Right hindlimb (tissue), 1 donor: ENCODE results near the gene SGK1.
"Not testable (repeated sequence)": the region's sequence is repeated elsewhere in the genome, so short reads cannot be mapped to it uniquely, and the experiment has no call there.

ENCODE experiments used
- DNase-seq: peaks from one replicate; pipeline ENCODE4 v3.0.0-alpha.2; 2018

Gene SGK1

DNA sequence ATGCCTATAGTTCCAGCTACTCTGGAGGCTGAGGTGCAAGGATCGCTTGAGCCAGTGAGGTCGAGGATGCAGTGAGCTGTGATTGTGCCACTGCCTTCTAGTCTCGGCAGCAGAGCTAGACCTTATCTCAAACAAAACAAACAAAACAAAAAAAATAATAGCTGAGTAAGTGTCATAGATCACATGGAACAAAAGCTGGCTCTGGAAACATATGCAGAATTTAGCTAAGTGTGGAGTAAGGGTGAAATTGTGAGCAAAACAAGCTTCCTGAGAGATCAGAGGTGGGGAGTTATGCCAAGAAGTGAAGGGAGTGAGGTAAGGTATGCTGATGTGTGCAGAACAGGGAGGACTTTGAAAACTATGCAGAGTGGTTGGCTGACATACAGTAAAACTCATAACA lies 18.7 kb downstream of the SGK1 start:
- no peak for DNase-seq

DNA sequence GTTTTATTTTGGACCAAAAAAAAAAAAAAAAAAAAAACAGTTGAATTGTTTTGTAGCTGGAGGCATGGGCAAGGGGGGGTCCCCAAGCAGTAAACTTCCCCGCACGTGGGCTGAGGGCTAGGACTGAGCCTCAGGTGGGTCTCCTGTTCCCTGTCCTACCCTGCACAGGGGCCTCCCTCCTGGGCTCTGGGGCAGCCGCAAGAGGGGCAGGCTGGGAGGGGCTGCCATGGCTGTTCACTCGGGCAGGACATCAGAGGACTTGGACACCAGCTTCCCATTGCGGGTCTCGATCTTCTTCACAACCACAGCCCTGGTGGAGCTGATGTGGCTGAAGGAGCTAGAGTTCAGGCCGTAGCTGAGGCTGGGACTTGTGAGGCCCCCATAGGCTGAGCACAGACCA lies 21.1 kb downstream of the SGK1 start:
- DNase-seq: no peak

DNA sequence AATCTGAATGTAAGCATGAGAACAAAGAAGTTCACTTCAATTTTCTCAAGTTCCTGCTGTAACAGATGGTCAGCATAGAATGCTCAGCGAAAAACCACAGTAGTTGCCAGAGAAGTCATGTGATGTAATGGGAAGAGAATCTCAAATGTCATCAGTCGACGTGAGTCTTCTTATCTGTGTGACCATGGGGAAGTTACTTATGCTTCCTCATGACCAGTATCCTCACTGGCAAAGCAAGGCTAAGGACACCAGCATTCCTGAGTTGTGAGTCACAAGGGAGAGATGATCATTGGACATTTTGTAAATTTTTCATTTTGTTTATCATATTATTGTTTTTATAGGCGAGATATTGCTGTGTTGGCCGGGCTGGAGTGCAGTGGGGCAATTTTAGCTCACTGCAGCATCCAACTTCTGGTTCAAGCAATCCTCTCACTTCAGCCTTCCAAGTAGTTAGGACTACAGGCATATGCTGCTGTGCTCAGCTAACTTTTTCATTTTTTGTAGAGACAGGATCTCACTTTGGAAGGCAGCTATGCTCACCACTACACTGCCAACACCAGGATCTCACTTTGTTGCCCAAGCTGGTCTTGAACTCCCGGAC lies 21.9 kb downstream of the SGK1 start:
- DNase-seq: peak; percentile 40

DNA sequence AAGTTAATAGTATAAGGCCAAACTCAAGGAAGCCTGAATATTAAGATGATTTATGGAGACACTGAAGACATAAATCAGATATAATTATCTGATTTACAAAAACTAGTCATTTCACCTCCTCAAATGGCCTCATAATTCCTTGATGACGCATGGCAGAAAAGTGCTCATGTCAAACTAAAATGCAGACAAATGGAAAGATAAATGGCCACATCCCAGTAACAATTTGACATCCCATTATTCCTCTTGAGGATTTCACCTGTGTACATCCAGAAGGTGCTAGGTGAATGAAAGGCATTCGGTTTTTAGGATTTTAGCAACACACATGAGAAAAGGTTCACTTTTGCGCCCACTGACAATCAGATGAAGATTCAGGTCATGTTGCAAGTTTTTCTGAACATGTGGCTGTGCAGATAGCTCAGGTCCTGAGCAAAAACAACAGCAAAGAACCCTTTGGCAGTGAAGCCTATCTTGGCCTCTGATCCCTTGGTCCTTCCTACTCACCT lies 24.2 kb downstream of the SGK1 start:
- no peak for DNase-seq

DNA sequence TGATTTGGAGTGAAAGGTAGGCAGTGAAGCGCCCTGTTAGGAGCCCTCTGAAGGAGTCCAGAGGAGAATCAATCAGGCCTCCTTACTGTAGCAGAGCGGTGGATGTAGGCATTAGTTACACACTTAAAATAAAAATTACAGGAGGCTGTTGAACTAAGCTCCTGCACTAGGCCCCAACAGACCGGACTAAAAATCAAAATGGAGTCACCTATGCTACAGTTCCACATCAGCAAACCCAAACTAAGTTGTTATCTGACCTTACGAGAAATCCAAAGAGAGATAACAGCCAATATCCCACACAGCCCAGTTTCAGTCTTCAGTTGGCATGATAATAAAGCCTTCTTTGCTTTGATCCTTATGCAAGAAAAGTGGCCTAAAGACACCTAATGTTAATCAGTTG lies 26.8 kb downstream of the SGK1 start:
- no peak for DNase-seq

DNA sequence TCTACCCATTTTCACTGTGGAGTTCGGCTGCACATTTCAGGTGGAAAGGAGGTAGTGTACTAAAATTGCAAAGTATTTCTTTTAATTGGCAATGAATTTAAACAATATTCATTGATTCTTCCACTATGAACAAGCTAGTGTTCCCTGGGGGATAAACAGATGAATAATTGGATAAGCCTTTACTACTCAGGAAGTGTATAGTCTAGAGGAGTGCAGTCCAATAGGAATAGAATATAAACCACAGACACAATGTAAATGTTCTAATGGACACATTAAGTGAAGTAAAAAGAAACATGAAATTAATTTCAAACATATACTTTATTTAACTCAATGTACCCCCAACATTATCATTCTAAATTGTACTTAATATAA lies 28.7 kb downstream of the SGK1 start:
- no peak for DNase-seq

DNA sequence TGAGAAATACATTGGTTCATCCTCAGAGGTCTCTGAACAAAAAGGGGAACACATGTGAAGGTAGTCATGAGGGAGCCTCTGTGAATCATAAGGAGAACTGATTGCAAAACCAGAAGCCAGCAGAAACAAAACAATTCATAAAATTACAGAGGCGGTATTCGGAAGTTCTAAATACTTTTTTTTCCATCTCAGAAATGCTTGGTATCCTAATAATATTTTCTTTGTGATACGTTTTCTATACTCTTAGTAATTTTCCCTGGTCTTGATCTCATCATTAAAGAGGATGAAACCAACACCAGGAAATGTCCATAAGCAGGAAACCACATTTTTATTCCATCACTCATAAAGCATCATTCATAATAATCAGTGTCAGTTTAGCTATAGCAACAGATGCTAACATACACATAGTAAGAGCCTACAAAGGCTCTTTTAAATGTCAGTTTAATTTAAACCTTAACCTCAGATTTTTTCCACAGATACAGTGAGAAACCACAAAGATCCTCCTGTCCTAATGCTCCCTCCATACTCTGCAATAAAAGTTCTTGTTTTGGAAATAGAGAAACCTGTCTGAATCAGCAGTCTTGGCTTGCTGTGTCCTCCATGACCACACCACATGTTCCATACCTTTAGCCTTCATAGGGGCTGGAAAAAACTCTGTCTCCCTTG lies 29.2 kb downstream of the SGK1 start:
- peak; percentile 37 for DNase-seq

DNA sequence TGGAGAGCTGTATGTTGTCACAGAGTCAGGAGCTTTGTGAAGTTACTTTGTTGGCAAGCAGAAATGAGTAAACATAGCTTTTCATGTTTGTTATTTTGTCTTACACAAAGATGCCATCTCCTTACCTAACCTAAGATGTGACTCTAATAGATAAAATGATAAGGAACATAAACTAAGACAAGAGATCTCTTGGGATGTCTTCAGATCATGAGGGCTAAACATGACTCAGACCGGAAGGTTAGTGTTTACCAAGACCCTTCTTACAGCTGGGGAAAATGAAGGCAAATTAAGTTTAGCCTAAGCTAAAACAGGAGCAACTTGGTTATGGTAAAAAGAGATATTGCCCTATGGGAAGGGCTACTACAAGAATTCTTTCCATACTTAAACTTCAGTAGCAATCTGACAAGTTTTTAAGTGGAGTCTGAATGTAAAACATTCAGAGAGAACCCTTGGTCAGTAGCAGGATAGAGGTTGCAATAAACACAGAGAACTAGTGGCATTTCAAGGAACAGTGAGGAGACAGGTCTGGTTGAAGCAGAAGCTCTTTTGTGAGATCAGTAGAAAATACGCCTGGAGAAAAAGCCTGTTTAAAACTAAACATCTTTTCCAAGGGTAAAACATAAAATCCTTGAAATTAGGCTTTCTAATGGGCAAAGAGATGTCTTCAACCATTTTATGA lies 29.9 kb downstream of the SGK1 start:
- no peak for DNase-seq

DNA sequence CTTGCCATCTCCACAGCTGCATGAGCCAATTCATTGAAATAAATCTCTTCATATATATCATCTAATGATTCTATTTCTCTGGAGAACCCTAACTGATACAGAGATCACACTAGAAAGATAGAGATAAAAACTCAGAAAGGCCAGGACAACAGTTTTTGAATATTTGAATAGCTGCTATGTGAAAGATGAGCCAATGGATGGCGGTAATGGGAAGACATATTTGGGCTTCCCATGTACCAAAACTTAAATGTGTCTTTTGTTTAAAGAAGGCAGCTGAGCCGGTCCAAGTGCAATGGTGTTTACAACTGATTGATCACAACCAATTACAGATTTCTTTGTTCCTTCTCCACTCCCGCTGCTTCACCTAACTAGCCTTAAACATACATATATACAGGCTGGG lies 35.1 kb downstream of the SGK1 start:
- DNase-seq: no peak

DNA sequence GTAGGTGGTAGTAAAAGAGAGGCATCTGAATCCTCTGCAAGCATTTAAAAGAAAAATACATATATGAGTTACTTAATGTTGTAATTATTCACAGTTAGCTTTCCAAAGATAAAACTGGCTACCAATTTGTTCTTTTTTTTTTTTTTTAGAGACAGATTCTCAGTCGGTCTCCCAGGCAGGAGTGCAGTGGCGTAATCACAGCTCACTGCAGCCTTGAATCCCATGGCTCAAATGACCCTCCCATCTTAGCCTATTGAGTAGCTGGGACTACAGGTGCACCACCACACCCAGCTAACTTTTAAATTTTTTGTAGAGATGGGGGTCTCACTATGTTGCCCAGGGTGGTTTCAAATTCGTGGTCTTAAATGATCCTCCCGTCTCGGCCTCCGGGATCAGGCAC lies 36.5 kb downstream of the SGK1 start:
- DNase-seq: no peak

DNA sequence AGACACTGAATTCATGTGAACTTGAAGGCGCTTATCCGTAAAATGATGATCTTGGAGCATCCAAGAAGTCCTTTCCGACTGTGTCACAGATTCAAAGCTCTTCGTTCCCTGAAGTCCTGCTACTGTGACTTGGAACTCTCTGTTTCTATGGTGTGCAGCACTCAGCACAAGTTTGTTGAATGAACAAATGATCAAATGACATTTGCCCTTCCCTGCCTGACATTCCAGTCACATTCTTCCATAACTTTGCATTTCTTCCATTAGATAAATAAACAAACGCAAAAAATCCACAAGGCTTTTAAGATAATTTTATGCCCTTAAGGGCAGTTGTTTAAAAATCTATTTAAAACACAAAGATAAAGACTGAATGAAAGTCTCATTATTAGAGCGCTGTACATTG lies 39.9 kb downstream of the SGK1 start:
- no peak for DNase-seq

DNA sequence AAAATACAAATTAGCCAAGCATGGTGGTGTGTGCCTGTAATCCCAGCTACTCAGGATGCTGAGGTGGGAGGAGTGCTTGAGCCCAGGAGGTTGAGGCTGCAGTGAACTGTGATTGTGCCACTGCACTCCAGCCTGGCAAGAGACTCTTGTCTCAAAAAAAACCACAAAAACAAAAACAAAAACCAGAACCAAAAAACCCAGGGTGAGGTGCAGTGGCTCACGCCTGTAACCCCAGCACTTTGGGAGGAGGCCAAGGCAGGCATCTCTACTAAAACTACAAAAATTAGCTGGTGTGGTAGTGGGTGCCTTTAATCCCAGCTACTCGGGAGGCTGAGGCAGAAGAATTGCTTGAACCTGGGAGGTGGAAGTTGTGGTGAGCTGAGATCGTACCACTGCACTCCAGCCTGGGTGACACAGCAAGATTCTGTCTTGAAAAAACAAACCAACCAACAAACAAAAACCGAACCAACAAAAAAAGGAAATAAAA lies 41.0 kb downstream of the SGK1 start:
- DNase-seq: not testable (repeated sequence)

DNA sequence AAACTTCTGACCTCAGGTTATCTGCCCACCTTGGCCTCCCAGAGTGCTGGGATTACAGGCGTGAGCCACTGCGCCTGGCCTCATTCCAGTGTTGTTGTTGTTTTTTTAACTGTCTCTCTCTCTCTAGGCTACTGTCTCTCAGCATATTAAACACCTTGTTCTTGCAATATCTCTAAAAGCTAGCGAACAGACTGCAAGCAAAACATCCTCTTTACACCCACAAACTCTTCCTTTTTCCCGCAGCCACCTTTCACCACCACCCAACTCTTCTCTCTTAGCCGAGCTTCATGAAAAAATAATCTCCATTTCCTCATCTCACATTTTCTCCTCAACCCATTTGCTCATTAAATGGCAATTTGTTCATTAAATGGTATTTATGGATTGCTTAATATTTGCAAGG lies 45.5 kb downstream of the SGK1 start:
- no peak for DNase-seq

DNA sequence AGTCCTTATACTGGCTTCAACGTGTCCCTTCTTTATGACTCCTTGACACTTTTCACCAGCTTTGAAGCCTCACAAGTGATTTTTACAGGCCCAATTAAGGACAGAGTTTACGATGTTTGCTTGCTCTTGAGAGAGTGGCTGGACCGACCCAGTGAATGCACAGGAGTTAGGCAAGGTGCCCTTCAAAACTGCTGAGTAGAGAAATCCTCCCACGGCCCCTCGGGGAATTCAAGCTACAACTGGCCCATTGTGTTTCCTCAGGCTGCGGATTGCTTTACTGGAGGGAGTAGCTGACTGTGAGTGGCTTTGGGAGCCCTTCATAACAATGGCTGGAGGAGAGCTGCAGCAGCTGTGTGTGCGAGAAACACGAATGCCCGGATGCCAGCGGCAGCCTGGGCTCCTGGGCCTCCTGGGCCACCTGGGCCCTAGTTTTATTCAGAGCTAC lies 50.0 kb downstream of the SGK1 start:
- no peak for DNase-seq

DNA sequence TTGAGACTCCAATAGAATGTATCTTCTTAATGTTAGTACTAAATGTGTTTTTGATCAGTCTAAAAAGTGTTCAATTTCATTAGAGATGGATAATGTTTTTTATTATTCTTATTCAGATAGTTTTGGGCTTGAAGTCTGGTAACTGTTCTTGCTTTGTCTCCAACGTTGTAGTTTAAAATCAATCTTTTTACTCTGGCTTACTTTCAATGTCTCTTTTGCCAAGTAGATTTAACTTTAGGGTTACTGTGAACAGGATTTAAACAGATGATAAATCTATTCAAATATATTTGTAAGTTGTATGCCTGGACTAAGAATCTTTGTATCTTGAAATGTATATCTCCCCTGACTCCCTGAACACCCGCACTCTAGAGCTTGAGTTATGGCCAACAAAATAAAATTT lies 51.1 kb downstream of the SGK1 start:
- DNase-seq: no peak

DNA sequence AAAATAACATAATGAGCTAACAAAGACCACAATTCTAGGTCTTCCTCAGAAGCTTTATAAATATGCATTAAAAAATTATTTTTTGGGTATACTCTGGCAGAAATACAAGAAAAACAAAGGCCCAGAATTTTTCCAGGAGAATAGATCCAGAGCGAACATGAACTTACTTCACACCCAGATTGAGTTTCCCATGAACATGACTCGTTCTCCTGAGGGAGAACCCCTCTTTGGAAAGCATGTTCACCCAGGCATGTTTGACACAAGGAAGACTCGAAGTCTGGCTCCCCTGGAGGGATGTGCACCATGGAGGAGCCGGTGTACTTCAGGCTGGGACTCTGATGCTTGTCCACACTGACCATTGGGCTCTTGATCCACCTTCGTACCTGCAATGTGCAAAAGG lies 56.1 kb downstream of the SGK1 start:
- DNase-seq: no peak

DNA sequence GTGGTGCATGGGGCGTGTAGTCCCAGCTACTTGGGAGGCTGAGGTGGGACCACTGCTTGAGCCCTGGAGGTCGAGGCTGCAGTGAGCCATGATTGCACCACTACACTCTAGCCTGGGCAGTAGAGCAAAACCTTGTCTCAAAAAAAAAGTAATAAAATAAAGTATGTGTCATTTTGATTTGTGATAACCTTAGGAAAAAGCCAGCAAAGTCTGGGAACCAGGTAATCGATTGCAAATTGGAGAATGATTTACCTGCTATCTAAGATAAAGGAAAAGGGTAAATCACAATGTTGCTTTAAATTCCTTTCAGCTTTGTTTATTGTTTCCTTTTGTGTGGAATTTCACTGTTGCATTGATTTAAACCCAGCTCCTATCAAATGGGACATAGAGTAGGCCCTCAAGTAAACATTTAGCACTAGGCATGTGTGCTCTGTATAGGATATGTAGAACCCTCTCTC lies 59.0 kb downstream of the SGK1 start:
- no peak for DNase-seq

DNA sequence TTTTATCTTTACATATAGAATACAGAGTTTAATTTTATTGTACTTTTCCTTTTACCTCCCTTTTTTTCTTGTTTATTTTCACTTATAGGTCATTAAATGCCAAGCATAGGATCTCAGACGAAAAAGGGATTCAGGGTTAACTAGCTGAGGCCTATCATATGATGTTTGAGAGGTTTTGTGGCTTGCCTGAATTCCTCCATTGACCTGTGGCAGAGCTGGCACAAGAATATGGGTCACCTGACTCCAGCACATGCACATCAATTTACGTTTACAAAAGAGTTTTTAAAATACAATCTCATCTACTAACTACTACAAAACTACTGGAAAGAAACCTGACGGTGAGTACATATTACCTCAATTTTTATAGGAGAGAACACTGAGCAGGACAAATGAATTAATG lies 60.4 kb downstream of the SGK1 start:
- DNase-seq: no peak

DNA sequence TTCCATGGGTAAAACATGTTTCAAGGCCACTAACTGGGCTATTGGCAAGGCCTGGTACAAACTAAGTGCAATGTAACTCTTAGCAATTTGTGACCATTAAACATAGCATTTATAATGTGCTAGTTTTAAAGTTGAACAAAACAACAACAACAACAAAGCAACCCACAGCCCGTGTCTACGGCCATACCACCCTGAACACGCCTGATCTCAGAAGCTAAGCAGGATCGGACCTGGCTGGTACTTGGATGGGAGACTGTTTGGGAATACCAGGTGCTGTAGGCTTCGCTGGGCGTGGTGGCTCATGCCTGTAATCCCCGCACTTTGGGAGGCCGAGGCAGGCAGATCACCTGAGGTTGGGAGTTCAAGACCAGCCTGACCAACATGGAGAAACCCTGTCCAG lies 61.0 kb downstream of the SGK1 start:
- no peak for DNase-seq

DNA sequence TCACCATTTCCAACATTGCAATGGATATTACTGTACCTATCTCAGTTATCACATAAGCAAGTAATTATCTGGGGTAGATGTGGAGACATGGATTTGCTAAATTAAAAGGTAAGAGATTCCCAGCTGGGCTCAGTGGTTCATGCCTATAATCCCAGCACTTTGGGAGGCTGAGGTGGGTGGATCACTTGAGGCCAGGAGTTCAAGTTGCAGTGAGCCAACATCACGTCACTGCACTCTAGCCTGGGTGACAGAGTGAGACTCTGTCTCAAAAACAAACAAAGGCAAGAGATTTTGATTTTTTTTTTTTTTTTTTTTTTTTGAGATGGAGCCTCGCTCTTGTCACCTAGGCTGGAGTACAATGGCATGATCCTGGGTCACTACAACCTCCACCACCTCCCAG lies 62.6 kb downstream of the SGK1 start:
- not testable (repeated sequence) for DNase-seq

DNA sequence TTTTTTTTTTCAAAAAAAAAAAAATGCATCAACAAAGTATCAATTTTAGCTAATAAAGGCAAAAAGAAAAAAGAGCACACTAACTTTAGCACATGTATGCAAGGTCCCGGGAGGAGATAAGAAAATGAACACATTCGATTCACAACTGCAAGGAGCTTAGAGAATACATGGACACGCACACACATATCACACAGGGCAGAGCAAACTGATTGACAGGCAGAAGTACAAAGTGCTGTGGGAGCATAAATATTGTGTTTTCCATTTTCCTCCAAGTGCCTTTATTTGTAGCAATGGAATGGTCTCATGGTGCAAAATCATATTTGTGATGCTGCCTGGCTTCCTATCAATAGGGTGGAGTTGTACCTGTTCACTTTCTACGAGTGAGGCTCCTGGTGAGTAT lies 63.8 kb downstream of the SGK1 start:
- DNase-seq: no peak

DNA sequence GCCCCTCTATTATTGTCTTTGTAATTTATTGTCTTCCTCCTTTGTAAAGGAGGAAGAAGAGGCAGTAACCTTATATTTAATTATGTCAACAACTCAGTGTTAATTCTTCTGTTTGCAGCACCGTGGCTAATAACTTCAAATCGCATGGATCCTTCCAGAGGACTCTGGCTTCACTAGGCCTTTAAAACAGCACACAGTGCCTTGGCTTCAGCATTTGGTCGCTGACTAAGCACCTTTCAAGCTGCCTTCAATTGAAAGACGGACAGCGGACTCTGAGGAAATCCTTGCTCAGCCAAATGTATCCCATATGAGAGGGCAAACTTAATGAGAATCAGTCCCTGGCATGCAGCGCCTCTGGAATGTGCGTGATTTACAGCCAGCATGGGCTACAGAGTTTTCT lies 64.2 kb downstream of the SGK1 start:
- peak; percentile 56 for DNase-seq

DNA sequence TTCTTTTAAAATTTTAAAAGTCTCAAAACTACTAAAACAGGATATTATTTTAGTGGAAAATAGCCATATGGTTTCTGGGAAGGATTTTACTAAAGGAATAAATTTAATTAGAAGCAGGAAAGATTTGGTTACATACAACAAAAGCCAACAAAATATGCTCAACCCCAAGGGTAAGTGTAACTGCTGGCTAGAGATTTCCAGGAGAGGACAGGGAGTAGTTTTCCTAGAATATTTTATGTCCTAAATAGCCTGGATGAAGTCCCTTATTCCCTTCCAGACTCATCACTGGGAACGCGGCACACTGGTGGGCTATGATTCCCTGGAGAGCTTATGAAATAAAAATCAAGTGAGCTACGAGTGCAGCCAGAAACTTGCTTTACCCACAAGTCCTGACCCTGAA lies 66.6 kb downstream of the SGK1 start:
- no peak for DNase-seq

DNA sequence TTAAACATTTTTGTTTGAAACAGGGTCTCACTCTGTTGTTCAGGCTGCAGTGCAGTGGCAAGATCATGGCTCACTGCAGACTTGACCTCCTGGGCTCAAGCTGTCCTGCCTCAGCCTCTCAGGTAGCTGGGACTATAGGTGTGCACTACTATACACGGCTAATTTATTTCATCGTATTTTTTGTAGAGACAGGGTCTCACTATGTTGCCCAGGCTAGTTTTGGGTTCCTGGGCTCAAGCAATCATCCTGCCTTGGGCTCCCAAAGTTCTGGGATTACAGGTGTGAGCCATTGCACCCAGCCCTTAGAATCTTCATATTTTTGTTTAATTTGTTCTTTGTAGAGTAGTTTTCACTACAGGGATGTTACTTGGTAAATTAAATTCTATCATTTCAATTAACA lies 67.1 kb downstream of the SGK1 start:
- no peak for DNase-seq
